SW480 (cell line): Measurements from ENCODE around the gene TBC1D3B.
"Not testable (repeated sequence)": the region's sequence is repeated elsewhere in the genome, so short reads cannot be mapped to it uniquely, and the experiment has no call there.

Experiments used
- DNase-seq: peaks from one replicate; pipeline ENCODE4 v3.0.0-alpha.2; 2016; ENCODE audit warnings: low spot score

TBC1D3B gene

GRCh38 chr17:36181446-36182175, 5.2 kb upstream of the TBC1D3B start:
- not testable (repeated sequence) for DNase-seq

DNA sequence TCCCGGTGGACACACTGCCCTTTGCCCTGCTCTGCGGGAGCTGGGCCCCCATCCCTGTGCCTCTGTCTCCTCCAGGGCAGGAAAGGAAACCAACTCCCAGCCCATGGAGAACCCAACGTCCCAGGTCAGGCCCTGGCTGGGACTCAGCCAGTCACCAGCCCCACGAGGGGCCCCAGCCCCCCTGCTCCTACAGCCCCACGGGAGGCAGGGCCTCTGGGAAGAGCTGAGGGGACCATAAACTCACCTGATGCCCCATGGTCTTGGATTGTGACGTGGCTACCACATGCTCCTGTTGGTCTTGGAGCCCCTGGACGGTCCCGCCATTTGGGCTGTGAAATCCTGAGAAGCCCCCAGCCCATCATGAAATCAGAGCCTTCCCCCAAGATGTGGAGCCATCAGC, 7.6 kb downstream of the TBC1D3B start:
- DNase-seq: not testable (repeated sequence)

DNA sequence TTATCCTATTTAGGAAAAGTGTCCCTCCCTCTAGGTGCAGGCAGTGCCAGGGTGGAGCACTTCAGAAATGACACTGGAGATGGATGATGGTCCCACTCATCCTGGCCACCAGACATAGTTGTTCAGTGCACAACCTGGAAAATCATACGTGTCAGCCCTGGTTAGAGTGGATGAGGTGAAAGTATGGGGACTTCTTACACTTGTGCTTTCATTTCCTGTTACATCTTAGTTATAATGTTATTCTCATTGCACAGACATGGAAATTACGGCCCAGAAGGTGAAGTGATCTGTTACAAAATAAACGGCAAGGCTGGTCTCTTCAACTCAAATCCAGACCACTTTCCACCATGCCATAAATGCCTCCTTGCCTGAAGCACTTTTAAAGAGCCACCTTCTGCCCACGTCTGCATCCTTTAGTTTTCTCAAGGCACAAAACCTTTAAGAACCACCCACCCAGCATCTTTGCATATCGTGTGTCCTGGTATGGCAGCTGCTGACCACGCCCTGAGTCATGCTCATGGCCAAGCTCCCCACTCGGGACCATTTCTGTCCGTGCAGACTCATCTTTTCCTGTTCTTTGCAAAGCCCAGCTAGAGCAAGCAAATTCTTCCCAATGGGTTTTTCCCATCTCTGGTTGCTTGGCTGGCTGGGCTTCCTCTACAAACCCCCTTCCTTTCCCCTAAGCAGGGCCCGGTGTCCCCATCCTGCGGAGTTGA, 22.4 kb downstream of the TBC1D3B start:
- no peak for DNase-seq

- DNase-seq: no peak
Observed at GRCh38 chr17:36152639-36153120, 23.8 kb downstream of the TBC1D3B start.

DNA sequence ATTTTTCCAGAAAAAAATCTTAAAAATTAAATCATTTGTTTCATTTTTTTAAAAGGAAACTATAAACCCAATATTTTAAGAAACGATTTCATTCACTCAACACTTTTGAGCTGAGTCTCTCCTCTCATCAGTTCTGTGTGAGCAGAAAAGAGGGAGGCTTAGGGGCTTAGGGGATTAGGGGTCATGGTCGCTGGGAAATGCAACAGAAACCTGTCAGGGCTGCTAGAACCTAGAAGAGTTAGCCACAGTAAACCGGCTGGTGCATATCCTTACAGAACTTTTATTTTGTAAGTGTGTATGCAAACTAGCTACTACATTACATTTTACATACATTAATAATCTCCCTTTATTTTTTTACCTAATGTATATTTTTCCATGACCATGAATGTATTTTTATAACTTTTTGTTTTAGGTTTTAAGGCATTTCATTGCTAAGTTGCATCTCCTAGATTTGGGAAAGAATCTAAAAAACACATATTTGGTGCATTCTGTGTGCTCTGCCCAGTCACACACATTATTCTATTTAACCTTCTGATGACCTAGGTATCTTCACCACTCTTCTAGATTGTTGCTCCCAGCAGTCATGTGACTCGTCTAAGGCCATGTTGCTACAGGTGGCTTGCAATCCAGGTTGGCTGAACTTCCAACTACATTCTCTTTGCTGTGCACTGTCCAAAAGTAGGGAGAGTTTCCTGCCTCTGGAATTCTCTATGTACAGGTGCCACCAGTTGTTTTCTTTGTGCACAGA, 24.4 kb downstream of the TBC1D3B start:
- no peak for DNase-seq

DNA sequence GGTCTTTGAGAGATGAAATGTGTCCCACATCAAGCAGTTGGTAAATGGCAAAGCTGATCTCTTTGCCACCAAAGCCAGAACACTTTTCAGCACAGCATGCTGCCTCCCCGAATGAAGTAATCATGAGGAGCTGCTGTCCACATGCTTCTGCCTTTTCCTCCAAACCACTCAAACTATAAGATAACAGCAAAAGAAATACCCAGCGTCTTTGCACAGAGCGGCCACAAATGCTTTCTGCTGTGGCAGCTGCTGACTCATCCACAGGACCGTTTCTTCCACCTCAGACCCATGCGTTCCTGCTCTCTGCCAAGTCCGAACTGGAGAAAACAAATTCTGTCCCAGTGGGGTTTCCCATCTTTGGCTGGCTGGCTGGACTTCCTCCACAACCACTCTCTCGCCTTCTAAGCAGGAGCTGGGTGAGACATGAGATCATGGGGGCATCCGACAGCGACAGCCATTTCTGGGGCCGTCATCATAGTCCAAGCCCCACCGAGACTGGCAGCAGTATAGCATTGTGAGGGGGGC, 27.1 kb downstream of the TBC1D3B start:
- no peak for DNase-seq

DNA sequence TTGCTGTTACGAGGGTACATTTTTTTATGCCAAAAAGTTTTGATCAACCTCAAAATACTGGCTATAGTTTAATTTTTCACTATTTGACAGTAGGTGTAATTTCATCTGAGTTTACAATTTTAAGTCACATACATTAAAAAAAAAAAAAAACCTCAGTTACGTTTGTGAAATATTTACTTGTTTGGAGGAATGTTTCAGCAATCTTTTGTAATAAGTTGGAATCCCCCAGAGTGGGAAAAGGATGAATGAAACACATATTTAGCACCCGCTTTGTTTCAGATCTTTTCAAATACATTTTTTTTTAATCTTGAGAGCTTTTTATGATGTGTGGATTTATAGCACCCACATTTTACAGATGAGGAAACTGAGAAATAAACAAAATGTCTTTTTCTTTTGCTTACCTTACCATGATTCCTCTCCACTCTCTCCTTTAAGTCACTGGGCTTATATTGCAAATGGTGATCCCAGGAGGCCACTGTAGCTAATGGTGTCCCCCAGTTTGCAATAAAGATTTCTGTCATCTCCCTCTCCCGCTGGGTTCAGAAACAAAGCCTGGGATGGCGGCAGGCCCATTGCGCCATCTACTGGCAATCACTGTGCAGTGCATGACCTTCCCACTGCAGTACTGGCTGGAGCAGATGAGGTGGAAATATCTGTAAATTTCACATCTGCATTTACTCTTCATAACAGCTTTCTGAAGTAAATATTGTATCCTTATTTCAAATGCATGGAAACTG, 27.7 kb downstream of the TBC1D3B start:
- DNase-seq: peak; percentile 54

GRCh38 chr17:36147601-36148000, 28.8 kb downstream of the TBC1D3B start:
- DNase-seq: no peak

DNA sequence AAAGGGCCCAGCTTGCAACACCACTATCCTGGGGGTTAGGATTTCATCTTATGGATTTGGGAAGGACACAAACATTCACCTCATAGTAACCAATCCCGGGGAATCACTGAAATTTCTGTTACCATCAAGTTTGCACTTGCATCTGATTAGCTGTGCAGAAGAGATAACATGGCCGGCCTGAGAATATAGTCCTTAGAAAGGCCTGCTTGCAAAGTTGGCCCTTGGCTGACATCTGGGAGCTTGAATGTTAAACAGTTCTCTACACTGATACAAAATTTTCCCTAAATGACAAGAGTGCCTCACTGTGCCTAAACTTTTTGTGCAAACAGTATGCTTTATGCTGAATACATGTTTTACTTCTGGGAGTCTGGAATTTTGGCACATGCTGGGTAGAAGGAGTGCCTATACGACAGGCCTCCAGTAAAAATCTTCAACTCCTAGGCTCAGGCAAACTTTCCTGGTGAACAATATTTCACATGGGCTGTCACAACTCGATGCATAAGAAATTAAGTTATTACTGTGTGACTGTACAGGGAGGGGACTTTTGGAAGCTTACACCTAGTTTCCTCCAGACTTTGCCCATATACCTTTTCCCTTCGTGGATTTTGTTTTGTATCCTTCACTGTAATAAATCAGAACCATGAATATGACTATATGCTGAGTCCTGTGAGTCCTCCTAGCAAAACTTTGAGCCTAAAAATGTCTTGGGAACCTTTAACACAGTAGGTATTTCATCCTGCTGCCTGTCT, 31.3 kb downstream of the TBC1D3B start:
- DNase-seq: no peak

- no peak for DNase-seq
Observed at GRCh38 chr17:36144014-36144413, 32.4 kb downstream of the TBC1D3B start.

DNA sequence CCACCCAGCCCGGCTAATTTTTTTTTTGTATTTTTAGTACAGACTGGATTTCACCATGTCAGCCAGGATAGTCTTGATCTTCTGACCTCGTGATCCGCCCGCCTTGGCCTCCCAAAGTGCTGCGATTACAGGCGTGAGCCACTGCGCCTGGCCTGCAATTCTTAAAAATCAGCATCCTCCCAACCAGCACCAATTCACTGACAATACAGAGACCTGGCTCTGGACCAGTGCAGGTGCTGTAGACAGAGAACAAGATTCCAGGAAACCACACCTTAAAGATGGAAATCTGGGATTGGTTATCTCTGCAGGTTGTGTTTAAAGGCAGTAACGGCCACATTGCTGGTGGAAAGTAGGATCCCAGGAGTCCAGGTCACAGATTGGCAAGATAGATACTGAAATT, 33.6 kb downstream of the TBC1D3B start:
- DNase-seq: no peak

- no peak for DNase-seq
Observed at GRCh38 chr17:36142235-36142634, 34.2 kb downstream of the TBC1D3B start.

DNA sequence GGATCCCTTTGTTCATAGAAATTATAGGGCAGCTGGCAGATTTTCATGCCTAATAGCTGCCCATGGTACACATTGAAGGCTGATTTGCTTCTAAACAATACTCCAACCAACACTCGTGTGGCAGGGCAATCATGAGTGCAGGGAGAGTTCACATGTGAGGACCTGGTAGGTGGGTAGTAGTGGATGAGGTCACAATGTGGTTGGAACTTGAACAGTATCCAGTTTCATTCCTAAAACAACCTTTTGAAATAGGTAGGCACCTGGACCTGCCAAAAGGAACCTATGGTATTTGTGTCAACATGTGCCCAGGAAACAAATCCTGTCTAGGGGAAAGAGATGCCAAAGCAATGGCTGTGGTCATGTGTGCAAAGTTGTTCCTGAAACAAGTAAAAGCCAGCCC, 40.0 kb downstream of the TBC1D3B start:
- DNase-seq: peak; percentile 75

DNA sequence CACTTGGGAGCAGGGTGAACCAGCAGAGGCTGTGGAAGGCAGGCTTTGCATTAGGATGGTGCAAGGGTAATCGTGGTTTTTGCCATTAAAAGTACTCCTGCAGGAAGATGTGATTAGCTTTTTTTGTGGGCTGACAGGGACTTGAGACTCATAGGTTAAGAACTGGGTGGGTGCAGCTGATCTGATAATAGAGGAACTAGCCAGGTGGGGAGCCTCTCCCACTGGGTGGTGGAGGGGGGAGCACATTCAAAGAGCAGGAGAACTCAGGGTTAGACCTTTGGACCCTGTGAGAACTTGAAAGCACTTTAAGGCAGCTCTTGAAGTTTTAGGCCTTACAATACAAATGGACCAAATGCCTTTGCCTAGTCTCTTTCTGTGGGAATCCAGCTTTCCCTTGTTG, 40.4 kb downstream of the TBC1D3B start:
- no peak for DNase-seq

- no peak for DNase-seq
Observed at GRCh38 chr17:36135465-36135864, 41.0 kb downstream of the TBC1D3B start.

DNA sequence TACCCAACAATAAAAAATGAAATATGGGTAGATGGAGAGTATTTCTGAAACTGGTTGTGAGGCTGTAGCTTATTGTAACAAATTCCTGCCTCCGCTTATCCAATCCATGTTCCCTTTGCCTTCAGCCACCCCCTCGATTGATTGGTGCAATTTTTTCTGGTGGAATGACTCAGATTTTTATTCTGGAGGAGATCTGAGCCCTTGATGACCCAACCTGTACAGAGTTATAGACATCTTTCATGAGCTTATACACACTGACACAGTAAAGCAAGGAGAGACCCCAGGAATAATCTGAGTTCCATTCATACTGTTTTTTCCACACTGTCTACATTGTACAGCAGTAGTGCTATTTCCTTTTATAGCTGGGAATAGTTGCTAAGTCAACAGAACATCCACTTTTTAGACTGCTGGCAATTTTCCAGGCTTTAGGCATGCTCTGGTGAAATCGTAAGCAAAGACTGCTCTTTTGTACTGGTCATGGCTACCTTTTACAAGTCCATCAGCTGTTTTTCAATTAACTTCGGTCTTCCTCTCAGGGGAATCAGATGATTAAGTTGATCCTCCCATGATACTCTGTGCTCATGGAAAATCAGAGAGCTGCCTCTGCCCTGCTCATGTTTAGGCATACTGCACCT, 42.7 kb downstream of the TBC1D3B start:
- no peak for DNase-seq

- no peak for DNase-seq
Observed at GRCh38 chr17:36132421-36132831, 44.0 kb downstream of the TBC1D3B start.

- no peak for DNase-seq
Observed at GRCh38 chr17:36131931-36132330, 44.5 kb downstream of the TBC1D3B start.

DNA sequence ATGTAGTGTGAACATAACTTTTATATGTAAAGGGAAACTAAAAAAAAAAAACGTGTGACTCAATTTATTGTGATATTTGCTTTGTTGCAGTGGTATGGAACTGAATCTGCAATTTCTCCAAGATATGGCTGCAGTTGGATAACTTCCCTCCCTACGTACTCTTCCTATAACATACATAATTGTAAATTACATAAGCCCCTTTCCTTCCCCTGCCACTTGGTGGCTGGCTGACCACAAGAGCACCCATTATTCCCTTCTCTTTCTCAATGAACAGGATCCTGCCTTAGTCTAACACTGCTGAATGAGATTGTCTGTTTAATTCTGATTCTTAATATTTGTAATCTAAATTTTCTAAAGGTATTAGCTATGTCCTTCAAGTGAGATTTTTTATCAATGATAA, 45.0 kb downstream of the TBC1D3B start:
- DNase-seq: peak; percentile 16

DNA sequence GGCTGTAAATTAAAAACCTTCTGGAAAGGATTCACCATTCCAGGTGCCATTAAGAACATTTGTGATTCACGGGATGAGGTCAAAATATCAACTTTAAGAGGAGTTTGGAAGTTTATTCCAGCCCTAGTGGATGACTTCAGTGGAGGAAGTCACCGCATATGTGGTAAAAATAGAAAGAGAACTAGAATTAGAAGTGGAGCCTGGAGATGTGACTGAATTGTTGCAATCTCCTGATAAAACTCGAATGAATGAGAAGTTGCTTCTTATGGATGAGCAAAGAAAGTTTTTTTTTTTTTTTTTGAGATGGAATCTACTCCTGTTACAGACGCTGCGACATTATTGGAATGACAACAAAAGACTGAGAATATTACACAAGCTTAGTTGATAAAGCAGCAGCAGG, 46.1 kb downstream of the TBC1D3B start:
- DNase-seq: no peak

DNA sequence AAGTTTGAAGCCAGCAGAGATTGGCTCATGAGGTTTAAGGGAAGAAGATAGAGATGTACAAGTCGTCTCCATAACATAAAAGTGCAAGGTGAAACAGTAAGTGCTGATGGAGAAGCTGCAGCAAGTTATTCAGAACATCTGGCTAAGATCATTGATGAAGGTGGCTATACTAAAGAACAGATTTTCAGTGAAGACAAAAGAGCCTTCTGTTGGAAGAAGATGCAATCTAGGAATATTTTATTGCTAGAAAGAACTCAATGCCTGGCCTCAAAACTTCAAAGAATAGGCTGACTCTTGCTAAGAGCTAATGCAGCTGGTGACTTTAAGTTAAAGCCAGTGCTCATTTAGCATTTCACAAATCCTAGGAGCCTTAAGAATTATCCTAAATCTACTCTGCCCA, 46.8 kb downstream of the TBC1D3B start:
- no peak for DNase-seq
